NCI-H510A treated with DMSO at 0.1 percent for 48 hours (cell line): ENCODE measurements around the gene PLCB3.

ENCODE experiments used
- DNase-seq: peaks from one replicate; lab custom pipeline; 2025; lab: John Stamatoyannopoulos, UW

Gene PLCB3

GRCh38 chr11:64287676-64288352 is 36.5 kb downstream of the PLCB3 start:
- no peak for DNase-seq

DNA sequence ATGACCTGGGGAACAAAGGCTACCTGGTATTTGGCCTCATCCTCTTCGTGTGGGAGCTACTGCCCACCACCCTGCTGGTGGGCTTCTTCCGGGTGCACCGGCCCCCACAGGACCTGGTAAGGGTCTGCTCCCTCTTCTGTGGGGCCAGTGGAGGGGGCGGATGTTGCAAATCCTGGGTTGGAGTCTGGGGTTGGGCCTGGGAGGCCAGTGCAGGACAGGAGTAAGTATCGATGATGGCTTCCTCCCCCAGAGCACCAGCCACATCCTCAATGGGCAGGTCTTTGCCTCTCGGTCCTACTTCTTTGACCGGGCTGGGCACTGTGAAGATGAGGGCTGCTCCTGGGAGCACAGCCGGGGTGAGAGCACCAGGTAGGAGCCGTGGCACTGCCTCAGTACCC is 37.0 kb downstream of the PLCB3 start:
- no peak for DNase-seq

GRCh38 chr11:64289002-64289564 is 37.8 kb downstream of the PLCB3 start:
- DNase-seq: no peak

GRCh38 chr11:64290352-64291261 is 39.3 kb downstream of the PLCB3 start:
- no peak for DNase-seq

DNA sequence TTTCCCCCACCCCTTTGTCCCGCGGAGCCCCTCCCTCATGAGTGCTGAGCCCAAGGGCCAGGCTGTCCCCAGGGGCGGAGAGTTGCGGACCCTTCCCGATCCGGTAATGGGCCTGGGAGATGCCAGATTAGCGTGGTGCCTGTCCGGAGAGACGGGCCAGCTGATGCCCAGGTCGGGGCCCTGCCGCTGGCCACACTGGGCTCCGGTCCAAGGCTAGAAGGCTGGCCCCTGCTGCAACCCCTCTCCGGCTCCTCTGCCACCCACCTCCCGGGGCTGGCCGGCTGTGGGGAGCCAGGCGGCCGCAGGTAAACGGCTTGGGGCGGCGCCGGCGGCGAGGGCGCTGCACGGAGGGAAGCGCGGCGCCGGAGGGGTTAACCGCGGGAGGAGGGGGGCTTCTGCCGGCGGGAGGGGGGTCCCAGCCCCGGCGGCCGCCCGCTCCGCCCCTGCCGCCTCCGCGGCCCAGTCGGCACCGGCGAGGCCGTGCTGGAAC is 40.0 kb downstream of the PLCB3 start, which contains the start of gene KCNK4:
KCNK4 (plus strand) TSS at position 41 of the 490 bp plus-strand sequence. CDS start 1,717 bp downstream, outside the sequence.
- DNase-seq: no peak

DNA sequence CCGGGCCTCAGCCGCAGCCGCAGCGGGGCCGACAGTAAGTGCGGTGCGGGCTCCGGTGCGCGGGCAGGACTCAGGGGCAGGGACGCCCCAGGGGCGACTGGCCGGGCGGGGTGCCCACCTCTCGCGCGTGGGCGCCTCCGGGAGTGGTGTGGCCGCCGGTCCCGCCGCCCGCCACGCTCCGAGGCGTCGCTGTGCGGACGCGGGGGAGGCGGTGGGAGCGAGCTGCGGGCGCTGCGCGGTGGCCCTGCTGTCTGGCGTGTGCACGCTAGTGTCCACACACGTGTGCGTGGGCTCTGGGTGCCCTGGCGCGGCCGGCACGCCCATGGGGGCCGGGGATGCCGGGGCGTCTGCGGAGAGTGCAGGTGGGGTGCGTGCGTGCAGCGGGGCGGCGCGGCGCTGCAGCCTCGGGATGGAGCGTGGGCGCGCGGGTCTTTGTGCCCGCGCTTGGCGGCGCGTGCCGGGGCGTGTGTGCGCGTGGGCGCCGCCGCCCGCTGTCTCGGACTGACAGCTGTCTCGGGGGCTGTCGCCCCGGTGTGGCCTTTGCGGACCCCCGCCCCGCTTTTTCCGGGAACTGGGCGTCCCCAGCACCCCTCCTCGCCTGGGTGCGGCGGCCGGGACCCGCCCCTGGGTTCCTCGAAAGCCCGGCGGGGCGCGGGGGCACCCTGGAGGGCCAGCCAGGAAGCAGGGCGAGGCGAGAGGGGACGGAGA is 40.6 kb downstream of the PLCB3 start:
- DNase-seq: no peak

GRCh38 chr11:64292460-64293254 is 41.3 kb downstream of the PLCB3 start:
- DNase-seq: no peak

DNA sequence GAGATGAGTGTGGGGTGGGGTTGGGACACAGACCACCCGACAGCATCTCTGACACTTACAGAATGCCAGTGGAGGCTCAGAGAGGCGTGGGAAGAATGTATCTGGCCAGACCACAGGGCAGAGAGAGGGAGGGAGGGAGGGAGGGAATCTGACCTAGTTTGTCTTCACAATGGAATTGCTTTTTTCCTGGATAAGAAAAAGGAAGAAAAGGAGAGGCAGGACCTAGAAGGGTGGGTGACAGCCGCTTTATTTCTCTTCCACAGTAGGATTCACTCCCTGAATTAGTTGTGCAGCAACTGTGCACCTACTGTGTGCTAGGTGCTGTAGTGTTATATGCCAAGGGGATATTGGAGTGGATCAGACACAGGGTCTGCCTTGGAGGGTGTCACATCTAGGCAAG is 43.4 kb downstream of the PLCB3 start:
- DNase-seq: no peak

DNA sequence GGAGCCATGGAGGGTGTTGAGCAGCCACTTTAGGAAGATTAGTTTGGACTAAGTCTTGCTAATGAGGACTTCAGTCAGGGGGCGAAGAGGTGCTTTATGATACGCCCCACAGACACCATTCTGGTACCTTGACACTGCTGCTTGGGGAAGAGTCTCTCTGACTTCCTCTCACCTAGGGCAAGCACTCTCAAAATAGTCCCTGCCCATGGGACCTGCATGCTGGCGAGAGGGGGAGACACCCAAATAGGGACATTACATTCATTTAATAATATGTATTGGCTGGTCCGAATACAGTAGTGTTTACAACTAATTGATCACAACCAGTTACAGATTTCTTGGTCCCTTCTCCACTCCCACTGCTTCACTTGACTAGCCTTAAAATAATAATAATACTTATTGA is 44.4 kb downstream of the PLCB3 start:
- DNase-seq: no peak

GRCh38 chr11:64296236-64296635 is 44.9 kb downstream of the PLCB3 start:
- no peak for DNase-seq

- DNase-seq: no peak
These were observed 45.7 kb downstream of the PLCB3 start for GRCh38 chr11:64296830-64297698.

- DNase-seq: no peak
These were observed 46.5 kb downstream of the PLCB3 start for GRCh38 chr11:64297699-64298358.

DNA sequence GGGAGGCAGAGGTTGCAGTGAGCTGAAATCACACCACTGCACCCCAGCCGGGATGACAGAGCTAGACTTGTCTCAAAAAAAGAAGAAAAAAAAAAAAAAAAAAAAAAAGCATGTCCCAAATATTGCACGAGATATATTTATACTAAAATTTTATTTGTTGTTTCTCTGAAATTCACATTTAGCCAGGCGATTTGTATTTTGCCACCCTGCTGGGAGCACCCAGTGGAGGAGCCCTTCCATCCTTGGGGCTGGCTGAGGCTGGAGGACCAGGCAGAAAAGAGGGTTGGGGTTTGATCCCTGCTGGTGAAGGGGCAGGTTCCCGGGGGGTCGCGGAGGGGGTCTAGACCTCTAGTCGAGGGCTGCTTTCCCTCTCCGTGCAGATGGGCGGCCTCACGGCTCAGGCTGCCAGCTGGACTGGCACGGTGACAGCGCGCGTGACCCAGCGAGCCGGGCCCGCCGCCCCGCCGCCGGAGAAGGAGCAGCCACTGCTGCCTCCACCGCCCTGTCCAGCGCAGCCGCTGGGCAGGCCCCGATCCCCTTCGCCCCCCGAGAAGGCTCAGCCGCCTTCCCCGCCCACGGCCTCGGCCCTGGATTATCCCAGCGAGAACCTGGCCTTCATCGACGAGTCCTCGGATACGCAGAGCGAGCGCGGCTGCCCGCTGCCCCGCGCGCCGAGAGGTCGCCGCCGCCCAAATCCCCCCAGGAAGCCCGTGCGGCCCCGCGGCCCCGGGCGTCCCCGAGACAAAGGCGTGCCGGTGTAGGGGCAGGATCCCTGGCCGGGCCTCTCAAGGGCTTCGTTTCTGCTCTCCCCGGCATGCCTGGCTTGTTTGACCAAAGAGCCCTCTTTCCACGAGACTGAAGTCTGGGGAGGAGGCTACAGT is 47.9 kb downstream of the PLCB3 start:
- DNase-seq: no peak

DNA sequence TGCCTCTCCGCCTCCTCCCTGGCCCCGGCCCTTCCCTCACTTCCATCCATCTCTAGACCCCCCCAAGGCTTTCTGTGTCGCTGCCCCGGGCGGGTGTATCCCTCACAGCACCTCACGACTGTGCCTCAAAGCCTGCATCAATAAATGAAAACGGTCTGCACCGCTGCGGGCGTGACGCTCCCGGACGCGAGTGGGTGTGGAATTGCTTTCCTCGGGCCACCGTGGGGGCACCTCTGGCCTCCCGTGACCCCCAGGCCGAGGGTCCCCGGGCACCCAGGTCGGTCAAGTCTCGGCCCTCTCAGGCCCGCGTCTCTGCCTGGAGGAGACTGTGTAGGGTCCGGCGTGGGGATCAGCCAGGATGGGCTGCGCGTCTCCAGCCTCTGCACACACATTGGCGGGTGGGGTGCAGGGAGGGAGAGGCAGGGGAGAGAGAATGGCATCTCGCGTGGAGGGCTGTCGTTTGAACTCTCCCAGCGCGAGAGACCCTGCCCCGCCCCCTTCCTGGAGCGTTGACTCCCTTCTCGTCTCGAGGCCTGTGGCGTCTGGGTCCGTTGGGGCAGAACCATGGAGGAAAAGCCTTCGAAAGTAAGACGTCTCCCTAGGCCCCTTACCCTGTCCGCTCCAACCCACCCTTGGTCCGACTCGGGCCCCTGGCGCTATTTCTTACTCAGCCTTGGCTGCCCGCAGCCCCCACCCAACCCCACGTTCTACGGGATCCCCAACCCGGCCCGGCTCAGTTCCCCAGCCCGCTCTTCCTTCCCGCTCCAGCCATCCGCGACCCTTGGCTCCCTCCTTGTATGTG is 48.7 kb downstream of the PLCB3 start, which contains the start of gene CATSPERZ:
CATSPERZ (plus strand) TSS at position 512 of the 802 bp plus-strand sequence; CDS start at position 565, 53 bp downstream.
- no peak for DNase-seq

DNA sequence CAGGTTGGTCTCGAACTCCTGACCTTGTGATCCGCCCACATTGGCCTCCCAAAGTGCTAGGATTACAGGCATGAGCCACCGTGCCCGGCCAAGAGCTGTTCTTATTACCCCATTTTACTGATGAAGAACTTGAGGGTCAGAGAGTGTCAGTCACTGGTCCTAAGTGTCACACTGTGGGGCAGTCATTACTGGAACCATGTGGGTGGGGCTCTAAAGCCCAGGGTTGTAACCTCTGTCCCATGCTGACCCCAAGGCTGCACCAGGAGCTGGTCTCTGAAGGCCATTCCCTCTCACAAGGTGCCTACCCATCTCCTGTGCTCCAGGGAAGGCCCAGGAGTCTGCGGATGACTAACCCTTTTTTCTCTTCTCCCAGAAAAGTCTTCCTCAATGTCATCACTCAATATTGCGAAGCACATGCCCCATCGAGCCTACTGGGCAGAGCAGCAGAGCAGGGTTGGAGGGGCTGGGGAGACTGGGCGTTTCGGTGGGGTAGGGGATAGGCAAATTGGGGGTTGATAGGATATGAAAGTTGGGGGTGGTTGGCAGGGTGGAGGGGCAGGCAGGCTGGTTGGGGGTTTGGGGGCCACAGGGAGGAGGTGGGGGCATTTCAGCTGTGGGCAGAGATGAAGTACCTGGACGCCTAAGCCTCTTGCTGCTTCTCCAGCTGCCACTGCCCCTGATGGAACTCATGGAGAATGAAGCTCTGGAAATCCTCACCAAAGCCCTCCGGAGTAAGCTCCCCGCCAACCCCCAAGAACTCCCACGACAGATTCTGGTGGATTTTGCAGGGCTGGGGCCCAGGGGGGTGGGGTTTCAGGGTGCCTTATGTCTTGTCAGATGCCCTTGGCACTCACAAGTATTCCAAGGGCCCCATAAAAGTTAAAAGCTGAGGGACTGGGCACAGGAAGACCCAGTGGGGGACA is 52.0 kb downstream of the PLCB3 start:
- no peak for DNase-seq

- no peak for DNase-seq
These were observed 52.6 kb downstream of the PLCB3 start for GRCh38 chr11:64304032-64304315.
